ENCODE results near the gene PDCD6IP.
"Not testable (repeated sequence)": the region's sequence is repeated elsewhere in the genome, so short reads cannot be mapped to it uniquely, and the experiment has no call there.

PDCD6IP gene

DNA sequence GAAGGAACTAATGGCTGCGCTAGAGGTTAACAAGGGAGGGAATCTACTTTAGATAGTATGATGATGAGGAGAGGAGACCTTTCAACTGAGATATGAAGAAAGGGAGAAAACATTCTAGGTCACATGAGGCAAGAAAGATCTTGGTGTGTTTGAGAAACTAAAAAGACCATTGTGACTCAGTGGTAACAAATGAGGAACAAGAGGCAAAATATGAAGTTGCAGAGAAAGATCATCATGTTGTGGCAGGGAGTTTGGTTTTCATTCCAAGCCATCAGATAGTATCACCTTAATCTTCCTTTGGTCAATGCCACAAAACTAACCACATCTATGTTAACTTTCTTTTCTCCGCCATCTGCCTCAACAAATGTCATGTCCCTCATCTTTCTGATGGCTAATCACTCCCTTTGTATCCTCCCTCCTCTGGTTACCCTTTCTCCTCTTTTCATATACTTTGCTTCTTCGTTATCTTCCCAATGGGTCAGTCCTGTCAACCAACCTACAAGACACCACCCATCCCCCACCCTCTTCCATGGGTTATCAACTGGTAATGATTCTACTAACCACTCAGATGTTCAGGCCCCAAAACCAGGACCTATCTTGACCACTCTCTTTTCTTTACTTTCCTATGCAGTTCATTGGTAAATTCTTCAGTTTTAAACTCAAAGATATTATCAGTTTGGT, 2.4 kb upstream of the PDCD6IP start:
- no peak for DNase-seq

DNA sequence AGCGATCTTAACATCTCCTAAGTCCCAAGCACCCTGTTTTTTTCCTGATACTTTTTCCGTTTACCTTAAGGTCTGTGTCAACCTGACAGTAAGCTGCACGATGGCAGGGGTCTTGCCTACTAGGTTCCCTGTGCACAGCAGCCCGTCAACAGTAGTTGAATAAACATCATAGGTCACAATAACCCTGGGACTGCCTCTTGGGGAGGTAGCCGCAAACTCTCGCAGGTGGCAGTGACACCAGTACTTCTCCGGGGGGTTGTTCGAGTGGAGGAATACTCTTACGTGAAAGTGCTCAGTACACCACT, 365 bp upstream of the PDCD6IP start:
- DNase-seq: no peak

DNA sequence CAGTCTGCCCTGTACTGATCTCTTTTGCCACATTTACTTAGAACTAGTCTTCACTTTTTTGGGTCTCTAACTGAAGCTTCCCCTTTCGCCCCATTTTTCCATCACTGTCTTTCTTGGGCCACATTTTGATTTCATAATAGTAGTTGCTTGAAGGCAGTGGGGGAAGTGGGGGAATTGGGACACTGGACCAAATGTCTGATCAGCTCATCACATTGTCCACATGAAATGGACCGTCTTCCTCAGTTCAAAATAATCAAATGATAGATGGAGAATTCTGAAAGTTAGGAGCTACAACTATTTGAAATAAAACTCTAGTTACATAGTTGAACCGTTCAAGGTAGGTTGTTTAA, 747 bp downstream of the PDCD6IP start:
- DNase-seq: no peak

DNA sequence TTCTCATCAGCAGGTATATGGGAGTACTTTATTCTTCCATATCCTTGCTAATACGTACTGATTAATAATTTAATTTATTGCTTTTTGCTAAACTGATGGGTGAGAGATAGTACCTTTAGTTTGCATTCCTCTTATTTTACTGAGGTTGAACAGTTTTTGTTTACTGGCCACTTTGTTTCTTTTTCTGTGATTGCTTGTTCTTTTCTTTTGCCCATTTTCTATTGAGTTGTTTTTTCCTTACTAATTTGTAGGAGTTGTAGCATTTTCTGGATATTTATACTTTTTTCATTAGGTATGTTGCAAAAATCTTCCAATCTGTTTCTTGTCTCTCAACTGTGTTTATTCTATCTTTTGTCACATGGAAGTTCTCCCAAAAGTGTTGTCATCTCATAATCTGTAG, 4.8 kb downstream of the PDCD6IP start:
- no peak for DNase-seq

DNA sequence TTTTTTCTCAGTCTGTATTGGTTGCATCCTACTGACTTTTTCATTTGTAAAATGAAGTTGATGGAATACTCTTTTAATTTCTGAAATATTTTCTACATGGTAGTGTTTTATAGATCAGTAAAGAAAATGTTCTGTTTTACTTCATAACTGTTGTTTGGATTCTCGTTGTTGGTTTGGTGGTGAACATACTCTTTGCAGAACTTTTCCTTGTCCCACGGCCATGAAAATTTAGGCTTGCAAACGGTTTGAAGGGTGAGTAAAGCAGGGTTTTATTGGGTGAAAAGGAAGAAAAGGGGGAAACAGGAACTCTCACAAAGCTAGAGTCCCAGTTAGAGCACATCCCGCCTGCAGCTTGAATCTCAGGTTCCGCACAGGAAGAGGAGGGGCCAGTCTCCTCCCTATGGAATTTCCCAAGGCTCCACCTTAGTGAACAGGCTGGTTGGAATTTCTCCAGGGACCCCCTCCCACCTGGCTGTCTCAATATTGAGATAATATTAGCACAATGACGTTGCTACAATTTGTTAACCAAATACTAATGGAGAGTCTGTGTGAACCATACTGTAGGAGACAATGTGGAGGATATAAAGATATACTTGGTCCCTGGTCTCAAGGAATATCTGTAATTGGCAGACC, 5.6 kb downstream of the PDCD6IP start:
- DNase-seq: no peak

DNA sequence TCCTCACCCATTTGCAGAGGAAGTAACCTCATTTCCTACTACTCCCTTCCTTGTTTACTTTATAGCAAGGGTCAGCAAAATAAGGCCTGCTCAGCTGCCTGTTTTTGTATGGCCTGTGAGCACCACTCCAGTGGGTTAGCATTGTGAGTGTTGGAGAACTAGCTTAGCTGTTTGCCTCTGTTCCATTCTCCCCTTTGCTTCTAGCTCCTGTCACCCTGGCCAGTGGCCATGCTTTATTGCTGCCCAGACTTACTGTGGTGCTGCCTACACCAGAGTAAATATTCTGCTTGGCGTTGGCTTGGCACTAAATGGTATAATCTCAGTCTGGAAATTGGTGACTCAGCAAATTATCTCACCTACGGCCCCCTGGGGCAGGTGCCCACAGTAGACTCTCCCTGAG, 8.8 kb downstream of the PDCD6IP start:
- DNase-seq: no peak

DNA sequence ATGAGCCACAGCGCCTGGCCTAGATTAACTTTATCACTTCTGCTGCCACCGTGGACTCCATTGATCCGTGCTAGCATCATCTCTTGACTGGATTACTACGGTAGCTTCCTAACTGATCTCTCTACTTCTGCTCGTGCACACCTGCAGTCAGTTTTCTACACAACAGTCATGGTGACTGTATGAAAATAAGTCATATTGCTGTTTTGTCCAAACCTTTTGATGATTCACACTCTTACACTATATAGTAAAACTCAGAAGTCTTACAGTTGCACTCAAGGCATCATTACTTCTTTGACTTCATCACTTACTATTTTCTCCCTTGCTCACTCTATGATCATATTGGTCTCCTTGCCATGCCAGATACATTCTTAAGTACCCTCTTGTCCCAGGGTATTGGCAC, 10.1 kb downstream of the PDCD6IP start:
- no peak for DNase-seq

DNA sequence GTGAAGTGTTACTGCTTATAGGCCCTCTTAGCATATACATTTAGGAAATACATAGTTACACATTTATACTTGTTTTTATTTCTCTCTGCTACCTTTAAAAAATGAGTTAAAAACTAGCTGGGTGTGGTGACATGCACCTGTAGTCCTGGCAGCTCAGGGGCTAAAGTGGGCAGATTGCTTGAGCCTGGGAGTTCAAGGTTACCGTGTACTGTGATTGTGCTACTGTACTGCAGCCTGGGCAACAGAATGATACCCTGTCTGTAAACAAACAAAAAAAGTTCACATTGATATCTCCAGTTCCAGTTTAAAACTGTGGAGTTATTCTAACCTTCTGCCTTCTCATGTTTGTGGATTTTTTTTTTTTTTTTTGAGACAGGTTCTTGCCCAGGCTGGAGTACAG, 12.1 kb downstream of the PDCD6IP start:
- DNase-seq: no peak

DNA sequence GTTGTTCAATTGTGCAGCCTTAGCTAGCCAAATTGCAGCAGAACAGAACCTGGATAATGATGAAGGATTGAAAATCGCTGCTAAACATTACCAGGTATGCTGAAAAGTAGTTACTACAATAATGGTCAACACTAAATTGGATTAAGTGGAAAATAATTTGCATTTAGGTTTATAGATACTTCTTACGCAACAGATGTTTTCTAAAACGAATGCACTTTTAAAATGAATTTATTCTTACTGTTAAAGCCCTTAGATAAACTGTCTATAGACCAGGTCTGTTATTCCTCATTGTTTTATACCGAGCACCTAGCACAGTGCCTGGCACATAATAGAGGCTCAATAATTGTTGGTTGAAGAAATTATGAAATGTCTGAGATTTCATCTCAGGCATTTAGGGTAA, 23.6 kb downstream of the PDCD6IP start:
- DNase-seq: no peak

DNA sequence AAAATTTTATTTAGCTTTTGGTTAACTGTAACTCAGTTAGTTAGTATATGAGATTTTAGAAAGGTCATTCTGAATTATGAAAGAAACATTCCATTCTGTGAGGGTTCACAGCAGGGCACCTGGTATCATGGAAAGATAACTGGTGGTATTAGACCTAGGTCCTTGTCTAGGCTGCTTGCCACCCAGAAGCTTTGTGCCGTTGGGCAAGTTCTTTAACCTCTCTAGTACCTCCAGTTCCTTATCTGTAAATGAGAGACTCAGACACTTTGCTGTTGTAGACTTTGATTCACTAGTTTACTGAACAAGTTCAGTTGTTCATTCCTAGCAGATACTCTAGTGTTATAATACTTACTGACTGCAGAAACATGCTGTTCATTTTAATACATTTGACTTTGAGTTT, 25.4 kb downstream of the PDCD6IP start:
- no peak for DNase-seq

DNA sequence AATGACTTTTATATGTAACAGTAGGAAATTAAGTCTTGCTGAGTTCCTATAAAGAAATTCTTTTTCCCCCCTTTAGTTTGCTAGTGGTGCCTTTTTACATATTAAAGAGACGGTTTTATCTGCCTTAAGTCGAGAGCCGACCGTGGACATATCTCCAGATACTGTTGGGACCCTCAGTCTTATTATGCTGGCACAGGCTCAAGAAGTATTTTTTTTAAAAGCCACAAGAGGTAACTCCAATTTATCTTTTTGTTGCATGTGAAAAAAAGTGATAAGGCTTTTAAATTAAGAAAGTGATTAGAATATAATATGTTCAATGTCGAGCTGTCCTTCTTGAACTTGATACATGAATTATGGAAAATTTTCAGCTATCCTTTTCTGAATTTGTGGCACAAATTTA, 26.7 kb downstream of the PDCD6IP start:
- DNase-seq: no peak

DNA sequence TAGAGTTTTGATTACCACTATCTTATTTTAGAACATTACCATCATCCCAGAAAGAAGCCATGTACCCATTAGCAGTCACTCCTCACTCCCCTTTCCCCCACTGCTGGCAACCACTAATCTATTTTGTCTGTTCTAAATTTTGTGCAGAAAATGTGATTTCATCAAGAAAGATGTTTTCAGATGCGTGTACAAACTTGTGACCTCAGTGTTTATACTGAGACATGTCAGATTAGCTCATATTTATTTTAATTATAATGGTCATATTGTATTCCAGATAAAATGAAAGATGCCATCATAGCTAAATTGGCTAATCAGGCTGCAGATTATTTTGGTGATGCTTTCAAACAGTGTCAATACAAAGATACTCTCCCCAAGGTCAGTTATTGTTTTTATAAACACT, 27.8 kb downstream of the PDCD6IP start:
- no peak for DNase-seq

DNA sequence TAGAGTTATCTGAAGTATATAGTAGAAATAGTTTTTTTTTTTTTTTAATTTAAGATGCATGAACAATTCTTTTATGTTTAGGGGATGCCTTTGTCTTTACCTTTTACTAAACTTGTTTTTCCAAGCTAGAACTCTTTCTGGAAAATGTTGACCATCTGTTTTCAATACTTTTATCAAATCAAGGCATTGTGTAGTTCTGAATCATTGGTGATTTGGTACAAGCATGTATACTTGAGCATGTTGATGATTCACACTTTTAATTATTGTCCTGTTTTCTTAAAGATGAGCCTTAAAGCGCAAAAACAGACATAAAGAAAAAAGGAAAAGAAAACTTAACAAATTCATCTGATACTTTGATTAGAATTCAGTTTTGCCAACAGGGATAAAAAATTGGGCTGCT, 28.3 kb downstream of the PDCD6IP start:
- no peak for DNase-seq

DNA sequence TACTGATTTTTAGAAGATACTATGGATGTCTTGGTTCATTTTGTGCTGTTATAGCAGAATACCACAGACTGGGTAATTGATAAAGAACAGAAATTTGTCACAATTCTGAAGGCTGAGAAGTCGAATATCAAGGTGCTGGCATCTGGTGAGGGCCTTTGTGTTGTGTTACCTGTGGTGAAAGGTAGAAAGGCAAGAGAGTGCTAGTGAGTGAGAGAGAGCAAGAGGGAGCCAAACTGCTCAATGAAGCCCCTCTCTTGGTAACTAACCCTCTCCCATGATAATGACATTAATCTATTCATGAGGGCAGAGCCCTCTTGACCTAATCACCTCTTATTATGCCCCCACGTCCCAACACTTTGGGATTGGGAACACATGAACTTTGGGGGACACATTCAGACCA, 31.3 kb downstream of the PDCD6IP start:
- DNase-seq: no peak

DNA sequence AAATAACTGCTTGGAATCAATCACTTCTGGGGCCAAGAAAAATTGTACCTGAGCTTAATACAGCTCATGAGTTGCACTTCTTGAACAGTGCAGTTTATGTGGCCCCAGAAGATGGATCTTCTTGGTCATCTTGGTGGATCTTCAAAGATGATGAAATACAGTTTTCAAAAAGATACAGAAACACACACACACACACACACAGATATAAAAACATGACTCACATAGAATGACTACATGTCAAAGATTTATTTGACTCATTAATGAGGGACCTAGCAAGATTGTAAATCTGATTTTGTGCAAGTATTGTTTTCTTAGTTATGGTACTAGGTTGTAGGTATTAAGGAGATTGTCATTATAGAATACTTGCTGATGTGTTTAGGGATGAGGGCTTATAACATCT, 32.6 kb downstream of the PDCD6IP start:
- DNase-seq: no peak

DNA sequence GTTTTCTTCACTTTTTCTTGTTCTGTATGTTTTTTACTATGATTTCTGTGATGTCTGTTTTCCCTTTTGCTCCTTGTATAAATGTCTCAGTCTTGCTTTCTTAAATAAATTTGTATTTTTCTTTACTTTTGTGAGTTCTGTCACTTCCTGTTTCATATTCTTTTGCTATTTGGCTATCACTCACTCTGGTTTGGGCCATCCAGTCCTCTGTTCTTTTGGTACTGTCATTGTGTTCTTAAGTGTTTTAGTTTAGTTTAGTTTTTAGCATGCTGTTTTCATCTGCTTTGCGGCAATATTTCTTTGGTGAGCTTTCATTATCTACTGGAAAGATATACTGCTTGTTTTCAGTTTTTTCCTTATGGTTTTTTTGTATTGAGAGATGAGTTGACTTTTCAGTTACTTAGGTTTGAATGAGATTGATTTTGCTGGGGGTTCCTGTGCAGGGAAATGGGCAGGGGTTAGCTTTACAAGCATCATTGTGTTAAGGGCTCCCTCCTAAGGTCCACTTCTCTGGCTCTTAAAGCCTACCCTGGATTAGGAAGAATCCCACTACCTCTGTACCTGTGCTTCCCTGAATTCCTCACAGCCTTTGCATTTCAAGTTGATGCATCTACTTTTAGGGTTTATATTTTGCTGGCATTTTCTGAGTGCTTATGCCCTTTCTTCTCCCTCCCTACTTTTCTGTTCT, 35.1 kb downstream of the PDCD6IP start:
- DNase-seq: no peak

DNA sequence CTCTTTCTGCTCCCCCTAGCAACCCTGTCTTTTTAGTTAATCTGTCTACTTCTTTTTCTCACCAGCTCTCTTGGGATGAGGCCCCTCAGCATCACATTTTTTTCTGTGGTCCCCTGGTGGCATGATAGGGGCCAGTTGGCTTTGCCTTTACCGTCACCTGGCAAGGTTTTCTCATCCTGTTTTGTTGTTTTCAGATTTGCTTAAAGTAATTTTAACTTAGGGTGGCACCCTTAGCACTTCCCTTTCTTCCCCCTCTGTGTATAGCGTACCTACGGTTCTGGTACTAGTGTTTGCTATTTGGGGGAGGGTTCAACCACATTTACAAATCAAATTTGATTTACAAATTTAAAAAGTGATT, 35.6 kb downstream of the PDCD6IP start:
- no peak for DNase-seq

DNA sequence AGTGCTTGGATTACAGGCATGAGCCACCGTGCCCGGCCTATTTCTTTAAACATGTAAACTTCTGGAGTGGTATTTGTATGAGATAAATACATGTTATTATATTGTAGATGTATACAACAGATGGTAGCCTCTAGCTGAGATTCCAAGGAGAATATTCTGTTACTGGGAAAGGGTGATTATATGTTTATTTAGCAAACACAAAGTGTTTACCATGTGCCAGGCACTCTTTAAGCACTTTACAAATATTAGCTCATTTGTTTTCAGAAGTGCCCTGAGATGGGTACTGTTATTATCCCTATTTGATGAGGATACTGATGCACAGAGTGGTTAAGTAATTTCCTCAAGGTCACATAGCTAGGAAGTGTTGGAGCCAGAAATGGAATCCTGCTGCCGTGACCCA, 38.8 kb downstream of the PDCD6IP start:
- not testable (repeated sequence) for DNase-seq

DNA sequence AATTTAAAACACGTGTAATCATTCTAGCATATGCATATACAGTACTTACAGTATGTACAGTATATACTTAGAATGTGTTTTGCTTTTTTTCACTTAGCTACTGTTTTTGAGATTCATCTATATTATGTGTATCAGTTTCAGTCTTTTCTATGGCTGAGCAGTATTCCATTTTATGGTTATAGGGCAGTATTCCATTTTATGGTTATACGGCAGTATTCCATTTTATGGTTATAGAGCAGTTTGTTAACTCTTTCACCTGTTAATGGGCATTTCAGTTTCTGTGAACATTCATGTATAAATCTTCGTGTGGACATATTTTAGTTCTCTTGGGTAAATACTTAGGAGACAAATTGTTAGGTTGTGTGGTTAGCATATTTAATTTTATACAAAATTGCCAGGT, 40.9 kb downstream of the PDCD6IP start:
- no peak for DNase-seq

DNA sequence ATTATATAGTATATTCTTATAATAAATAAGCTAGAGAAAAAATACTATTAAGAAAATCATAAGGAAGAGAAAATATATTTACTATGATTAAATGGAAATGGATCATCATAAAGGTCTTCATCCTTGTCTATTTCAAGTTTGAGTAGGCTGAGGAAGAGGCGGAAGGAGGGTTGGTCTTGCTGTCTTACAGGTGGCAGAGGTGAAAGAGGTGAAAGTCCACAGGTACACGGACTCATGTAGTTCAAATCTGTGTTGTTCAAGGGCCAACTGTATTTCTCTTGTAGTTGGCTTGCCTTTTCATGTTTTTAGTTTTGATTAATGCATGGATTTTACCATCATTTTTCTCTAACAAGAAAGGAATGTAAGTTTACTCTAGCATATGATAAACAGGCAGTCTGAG, 41.7 kb downstream of the PDCD6IP start:
- DNase-seq: no peak

DNA sequence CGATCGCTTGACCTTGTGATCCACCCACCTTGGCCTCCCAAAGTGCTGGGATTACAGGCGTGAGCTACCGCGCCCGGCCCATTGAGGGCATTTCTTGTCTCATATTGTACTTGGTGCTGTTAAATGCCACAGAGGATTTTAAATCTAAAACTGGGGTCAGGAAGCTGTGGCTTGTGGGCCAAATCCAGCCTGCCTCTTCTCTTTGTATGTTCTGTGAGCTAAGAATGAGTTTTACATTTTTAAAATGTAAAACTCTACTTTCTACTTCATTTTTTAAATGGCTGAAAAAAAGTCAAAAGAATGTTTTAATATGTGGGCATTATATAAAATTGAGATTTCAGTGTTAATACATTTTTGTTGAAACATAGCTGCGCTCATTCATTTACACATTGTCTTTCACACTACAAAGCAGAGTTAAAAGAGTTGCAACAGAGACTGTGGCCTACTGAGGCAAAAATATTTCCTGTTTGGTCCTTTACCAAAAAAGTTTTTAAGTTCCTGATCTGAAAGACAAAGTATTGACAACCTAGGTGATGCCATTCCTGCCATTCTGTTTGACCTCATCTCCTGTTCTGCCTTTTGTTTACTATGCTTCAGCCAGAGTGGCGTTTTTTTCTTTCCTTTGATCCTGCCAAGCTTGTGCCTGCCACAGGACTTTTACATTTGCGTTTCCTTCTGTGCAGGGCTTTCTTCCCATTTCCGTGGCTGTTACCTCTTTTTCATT, 50.4 kb downstream of the PDCD6IP start:
- no peak for DNase-seq

DNA sequence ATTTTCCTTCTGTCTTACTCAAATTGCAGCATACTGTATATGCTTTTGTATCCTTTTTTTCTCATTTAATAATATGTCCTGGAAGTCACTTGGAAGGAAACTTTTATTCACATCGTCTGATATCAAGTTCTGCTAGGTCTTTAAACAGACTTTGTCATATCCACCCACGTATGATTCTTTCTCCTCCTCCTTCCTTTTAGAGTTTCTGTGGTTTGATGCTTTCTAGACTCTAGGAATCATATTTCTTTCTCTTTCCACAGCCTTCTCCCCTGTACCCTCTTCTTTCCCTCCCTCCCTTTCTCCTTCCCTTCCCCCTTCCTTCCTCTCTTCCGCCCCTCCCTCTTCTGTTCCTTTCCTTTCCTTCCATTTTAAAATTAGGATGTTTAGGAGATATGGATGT, 52.2 kb downstream of the PDCD6IP start:
- not testable (repeated sequence) for DNase-seq

DNA sequence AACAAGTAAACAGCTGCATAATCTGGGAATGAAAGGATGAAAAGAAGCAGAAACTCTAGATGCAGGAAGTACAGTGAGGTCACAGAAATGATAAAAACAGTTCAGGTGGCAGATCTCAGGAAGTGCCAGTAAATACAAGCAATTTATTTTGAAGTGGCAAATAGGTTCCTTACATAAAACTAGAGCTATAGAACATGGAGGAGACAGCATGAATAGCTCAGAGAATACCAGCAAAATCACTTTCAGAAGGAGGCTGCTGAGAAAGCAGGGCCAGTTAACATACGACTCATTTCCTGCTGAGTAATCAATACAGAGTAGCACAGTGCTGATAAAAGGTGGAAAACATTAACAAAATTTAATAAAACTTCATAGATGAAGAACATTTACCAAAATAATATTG, 57.0 kb downstream of the PDCD6IP start:
- peak; percentile 3 for DNase-seq

DNA sequence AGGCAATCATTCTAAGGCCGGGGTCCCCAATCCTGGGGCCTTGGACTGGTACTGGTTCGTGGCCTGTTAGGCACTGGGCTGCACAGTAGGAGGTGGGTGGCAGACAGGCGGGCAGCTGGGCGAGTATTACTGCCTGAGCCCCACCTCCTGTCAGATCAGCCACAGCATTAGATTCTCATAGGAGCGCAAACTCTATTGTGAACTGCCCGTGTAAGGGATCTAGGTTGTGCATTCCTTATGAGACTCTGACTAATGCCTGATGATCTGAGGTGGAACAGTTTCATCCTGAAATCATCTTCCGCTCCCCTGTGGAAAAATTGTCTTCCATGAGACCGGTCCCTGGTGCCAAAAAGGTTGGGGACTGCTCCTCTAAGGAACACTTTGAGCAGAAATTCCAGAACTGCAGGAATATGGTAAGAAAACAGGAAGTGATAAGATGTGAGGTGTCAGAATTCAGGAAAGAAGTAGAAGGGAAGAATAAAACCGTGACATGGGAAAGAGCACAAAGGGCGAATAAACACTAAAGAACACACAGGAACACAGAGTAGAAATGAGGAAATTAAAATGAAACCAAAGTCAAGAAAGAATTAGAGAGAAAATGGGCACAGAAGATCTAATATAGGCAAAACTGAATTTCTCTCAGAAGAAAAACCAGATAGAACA, 57.6 kb downstream of the PDCD6IP start:
- no peak for DNase-seq

All from CD4-positive, alpha-beta T cell treated with Interleukin-4 for 4 hours (primary cell).